Transverse colon (tissue), 3 donors: ENCODE measurements around the gene TGM1.

ENCODE experiments used
- CTCF ChIP-seq, 5 experiments: fragments of 200-600 bp in 3 of 5; fragments of 450-650 bp in 2 of 5; sonication (generic) in 3 of 5; IDR thresholded peaks; 1 replicate in 2 of 5; 2 replicates in 3 of 5; pipeline ENCODE4 v1.5.1; 2016 to 2017; ENCODE audit warnings: antibody characterized with exemption in 5 of 5, inconsistent platforms in 3 of 5, mild to moderate bottlenecking in 2 of 5, moderate library complexity in 1 of 5
- POLR2A ChIP-seq: fragments of 450-650 bp; IDR thresholded peaks from one replicate; pipeline ENCODE4 v1.6.1; 2016; ENCODE audit warnings: antibody characterized with exemption, mild to moderate bottlenecking, moderate library complexity

GRCh38 chr14:24284501-24285035 is 21.6 kb upstream of the TGM1 start:
- TF ChIP-seq CTCF (IDR thresholded peaks at IDR 0.05) (no peak), POLR2A (no peak)
